Breast epithelium (tissue), 3 donors: ENCODE results near the gene TIMM8B.

ENCODE experiments used
- POLR2A ChIP-seq: fragments of 450-650 bp; IDR thresholded peaks from one replicate; pipeline ENCODE4 v1.6.1; 2016; ENCODE audit warnings: antibody characterized with exemption, mild to moderate bottlenecking, moderate library complexity
- POLR2AphosphoS5 ChIP-seq, 3 donors: sonication (generic); formaldehyde crosslinking; IDR thresholded peaks; one replicate each; pipeline ENCODE4 v1.6.1; 2017; ENCODE audit warnings: antibody characterized with exemption in 3 of 3
- TF ChIP-seq, protein P1 (sequence below), 3 donors: fragments of 450-650 bp; IDR thresholded peaks; one replicate each; pipeline ENCODE4 v1.5.1; 2016 to 2017; ENCODE audit warnings: antibody characterized with exemption in 3 of 3, mild to moderate bottlenecking in 3 of 3, moderate library complexity in 3 of 3

- TF ChIP-seq, protein P1, sequence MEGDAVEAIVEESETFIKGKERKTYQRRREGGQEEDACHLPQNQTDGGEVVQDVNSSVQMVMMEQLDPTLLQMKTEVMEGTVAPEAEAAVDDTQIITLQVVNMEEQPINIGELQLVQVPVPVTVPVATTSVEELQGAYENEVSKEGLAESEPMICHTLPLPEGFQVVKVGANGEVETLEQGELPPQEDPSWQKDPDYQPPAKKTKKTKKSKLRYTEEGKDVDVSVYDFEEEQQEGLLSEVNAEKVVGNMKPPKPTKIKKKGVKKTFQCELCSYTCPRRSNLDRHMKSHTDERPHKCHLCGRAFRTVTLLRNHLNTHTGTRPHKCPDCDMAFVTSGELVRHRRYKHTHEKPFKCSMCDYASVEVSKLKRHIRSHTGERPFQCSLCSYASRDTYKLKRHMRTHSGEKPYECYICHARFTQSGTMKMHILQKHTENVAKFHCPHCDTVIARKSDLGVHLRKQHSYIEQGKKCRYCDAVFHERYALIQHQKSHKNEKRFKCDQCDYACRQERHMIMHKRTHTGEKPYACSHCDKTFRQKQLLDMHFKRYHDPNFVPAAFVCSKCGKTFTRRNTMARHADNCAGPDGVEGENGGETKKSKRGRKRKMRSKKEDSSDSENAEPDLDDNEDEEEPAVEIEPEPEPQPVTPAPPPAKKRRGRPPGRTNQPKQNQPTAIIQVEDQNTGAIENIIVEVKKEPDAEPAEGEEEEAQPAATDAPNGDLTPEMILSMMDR (IDR thresholded peaks at IDR 0.05): peak in 2 of 3 donors; percentile 30 to 54
- TF ChIP-seq POLR2AphosphoS5 (IDR thresholded peaks at IDR 0.05) (peak in 2 of 3 donors; percentile 89 to 95), POLR2A (peak; percentile 51)
Measured at GRCh38 chr11:112086422-112087191, at the start of gene TIMM8B, which contains the start of gene SDHD.
